B cell (primary cell): ENCODE data around the gene TSEN2. TPM values are rescaled to one million over a fixed set of nuclear protein-coding genes. Genes with fewer than 3 reads are reported as not detected.

ENCODE experiments used
- ATAC-seq: fragments of 200-7000 bp; cut with Tn5 transposase; one replicate; pipeline ENCODE4 v1.10.0; 2021; ENCODE audit warnings: low read depth, mild to moderate bottlenecking, moderate number of reproducible peaks, moderate library complexity
- CTCF ChIA-PET: fragments of 350-600 bp; sonication (Branson Sonifier 250); formaldehyde crosslinking; loops from one replicate; lab custom pipeline; 2021; ENCODE audit warnings: antibody characterized with exemption, inconsistent platforms; lab: Charles Lee
- POLR2A ChIA-PET: fragments of 350-600 bp; sonication (Branson Sonifier 250); formaldehyde crosslinking; loops from one replicate; lab custom pipeline; 2021; ENCODE audit warnings: antibody characterized with exemption; lab: Charles Lee
- DNase-seq: peaks from one replicate; pipeline ENCODE4 v3.0.0; 2013
- H2AFZ ChIP-seq: 2 replicates; pipeline ENCODE4 v1.6.1; 2012; ENCODE audit warnings: mild to moderate bottlenecking, low read depth, low read length; ENCODE audit not compliant: insufficient read depth, poor library complexity, severe bottlenecking
- H3K27ac ChIP-seq, 2 donors: 1 replicate in 1 of 2; 2 replicates in 1 of 2; pipeline ENCODE4 v1.5.1; 2012 to 2013; ENCODE audit warnings: low read length in 2 of 2, mild to moderate bottlenecking in 2 of 2, moderate library complexity in 1 of 2
- H3K27me3 ChIP-seq, 4 experiments: fragments of 200-600 bp in 1 of 4; sonication (generic) in 1 of 4; replicated peaks in 1 of 4; 1 replicate in 2 of 4; 2 replicates in 2 of 4; pipeline versions ENCODE4 v1.6.1 to v1.7.0; 2013 to 2016; ENCODE audit warnings: low read length in 3 of 4, mild to moderate bottlenecking in 2 of 4, mixed read lengths in 1 of 4, moderate library complexity in 1 of 4; ENCODE audit not compliant: insufficient read depth in 4 of 4, control insufficient read depth in 3 of 4; ENCODE audit errors: control extremely low read depth in 1 of 4
- H3K36me3 ChIP-seq, 2 experiments: replicated peaks in 1 of 2; 1 replicate in 1 of 2; 2 replicates in 1 of 2; pipeline versions ENCODE4 v1.6.1 to v1.7.1; 2013; ENCODE audit warnings: low read length in 1 of 2; ENCODE audit not compliant: insufficient read depth in 2 of 2, control insufficient read depth in 1 of 2; ENCODE audit errors: control extremely low read depth in 1 of 2, extremely low read depth in 1 of 2
- H3K4me1 ChIP-seq, 2 donors: fragments of 200-600 bp in 1 of 2; sonication (generic) in 1 of 2; 1 replicate in 1 of 2; 2 replicates in 1 of 2; pipeline versions ENCODE4 v1.5.1 to v1.6.1; 2013 to 2017; ENCODE audit warnings: low read length in 2 of 2; ENCODE audit not compliant: control insufficient read depth in 2 of 2, insufficient read depth in 2 of 2
- H3K4me2 ChIP-seq: replicated peaks from 2 replicates; pipeline ENCODE3; 2012; ENCODE audit warnings: mild to moderate bottlenecking, low read depth, low read length; ENCODE audit not compliant: poor library complexity, severe bottlenecking
- H3K4me3 ChIP-seq, 5 experiments: fragments of 200-600 bp in 1 of 5; sonication (generic) in 1 of 5; 1 replicate in 3 of 5; 2 replicates in 2 of 5; pipeline versions ENCODE4 v1.5.1 to v1.7.0; 2011 to 2016; ENCODE audit warnings: low read length in 4 of 5, mild to moderate bottlenecking in 4 of 5, low read depth in 2 of 5, control low read depth in 1 of 5, moderate library complexity in 1 of 5; ENCODE audit not compliant: insufficient read depth in 1 of 5; ENCODE audit errors: control extremely low read depth in 1 of 5, extremely low read depth in 1 of 5
- H3K79me2 ChIP-seq: fragments of 200-600 bp; sonication (generic); one replicate; pipeline ENCODE4 v1.6.0; 2016; ENCODE audit warnings: low read length; ENCODE audit not compliant: control insufficient read depth, insufficient read depth
- H3K9ac ChIP-seq: fragments of 200-600 bp; sonication (generic); 2 replicates; pipeline ENCODE4 v1.6.1; 2017; ENCODE audit warnings: mild to moderate bottlenecking, low read length, moderate library complexity
- H3K9me3 ChIP-seq, 3 donors: one replicate each; pipeline versions ENCODE4 v1.6.1 to v1.7.1; 2013; ENCODE audit warnings: low read length in 2 of 3; ENCODE audit not compliant: control insufficient read depth in 2 of 3, insufficient read depth in 1 of 3; ENCODE audit errors: control extremely low read depth in 1 of 3
- H4K20me1 ChIP-seq: 2 replicates; pipeline ENCODE4 v1.6.0; 2012; ENCODE audit warnings: mild to moderate bottlenecking, low read length; ENCODE audit not compliant: insufficient read depth, control insufficient read depth, poor library complexity, severe bottlenecking
- H3K27ac Mint-ChIP-seq: one replicate; pipeline ENCODE4 v1.8.0; 2021; ENCODE audit warnings: mixed read lengths
- H3K27me3 Mint-ChIP-seq: one replicate; pipeline ENCODE4 v1.8.0; 2021; ENCODE audit warnings: mixed read lengths
- H3K4me1 Mint-ChIP-seq: one replicate; pipeline ENCODE4 v1.8.0; 2021; ENCODE audit warnings: mixed read lengths
- H3K4me3 Mint-ChIP-seq: one replicate; pipeline ENCODE4 v1.8.0; 2021; ENCODE audit warnings: mixed read lengths
- H3K9me3 Mint-ChIP-seq: one replicate; pipeline ENCODE4 v1.8.0; 2022; ENCODE audit warnings: mixed read lengths; ENCODE audit not compliant: insufficient read depth
- EZH2 ChIP-seq: IDR thresholded peaks from 2 replicates; pipeline ENCODE4 v1.6.1; 2012; ENCODE audit warnings: borderline replicate concordance, low read depth, mild to moderate bottlenecking, moderate library complexity, low read length; ENCODE audit not compliant: insufficient read depth, poor library complexity, severe bottlenecking
- whole genome bisulfite sequencing: methylation state at CpG from one replicate; pipeline ENCODE4 v1.1.5; 2013; ENCODE audit warnings: missing lambda C conversion rate; ENCODE audit not compliant: insufficient coverage; 5-methylcytosine and 5-hydroxymethylcytosine counted together
- intact Hi-C: fragments of 100-400 bp; cut with micrococcal nuclease; formaldehyde crosslinking; loops from one replicate; pipeline ENCODE4 v1.10.0; 2022
- polyA plus RNA-seq: library from polyadenylated mRNA; depleted of rRNA; stranded (reverse); fragments of >200 nt; gene quantifications from 2 replicates; pipeline ENCODE4 v1.2.3, GENCODE V29; 2012
- total RNA-seq, 2 donors: library from RNA; stranded (reverse); fragments of 120-200 nt in 1 of 2; gene quantifications; 1 replicate in 1 of 2; 2 replicates in 1 of 2; pipeline versions ENCODE4 v1.2.3 to v1.2.4, GENCODE V29; 2013 to 2022
- TF ChIP-seq, protein P1 (sequence below): fragments of 200-600 bp; IDR thresholded peaks from one replicate; pipeline ENCODE4 v1.8.0; 2022; ENCODE audit warnings: antibody characterized with exemption, mild to moderate bottlenecking

TSEN2 gene
- total and polyA plus RNA-seq, 2 donors (not counting 1 experiment from before 2014, with no cell fraction given), result 13.4 to 17.6 TPM

DNA sequence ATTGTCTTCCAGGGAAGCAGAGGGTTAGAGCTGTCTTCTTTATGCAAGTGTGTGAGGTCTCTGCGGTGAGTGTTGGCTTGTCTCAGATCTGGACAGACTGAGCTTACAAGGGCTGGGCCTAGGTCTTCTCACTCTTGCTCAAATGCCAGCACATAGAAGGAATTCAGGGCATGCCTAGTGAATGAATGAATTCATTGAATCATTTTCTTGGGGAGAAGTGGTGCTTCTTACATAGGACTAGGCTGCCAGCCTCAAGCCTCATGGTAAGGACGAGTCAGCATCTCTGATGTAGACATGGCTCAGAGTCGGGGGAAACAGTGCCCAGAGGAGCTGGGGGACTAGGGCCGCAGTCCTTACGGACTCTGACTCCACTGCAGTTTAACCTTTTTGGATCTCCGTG lies 89.9 kb downstream of the TSEN2 start:
- H3K4me2 ChIP-seq, result no peak overlapping the region
- WGBS, result 99% methylated on average over 6 of the region's 6 CpGs

DNA sequence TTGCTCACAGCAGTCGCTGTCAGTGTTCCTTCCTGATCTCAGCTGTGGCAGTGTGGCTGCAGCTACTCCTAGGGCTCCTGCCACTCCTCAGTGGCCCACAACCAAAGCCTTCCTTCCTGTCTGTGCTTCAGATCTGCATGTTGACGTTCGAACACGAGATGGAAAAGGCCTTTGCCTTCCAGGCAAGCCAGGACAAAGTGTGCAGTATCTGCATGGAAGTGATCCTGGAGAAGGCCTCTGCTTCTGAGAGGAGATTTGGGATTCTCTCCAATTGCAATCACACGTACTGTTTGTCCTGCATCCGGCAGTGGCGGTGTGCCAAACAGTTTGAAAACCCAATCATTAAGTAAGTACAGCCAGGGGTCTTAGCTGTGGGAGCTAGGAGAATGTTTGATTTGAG lies 90.4 kb downstream of the TSEN2 start:
- POLR2A ChIA-PET, result no interaction called here
- DNase-seq (no peak), ATAC-seq (no peak)
- no peak overlapping the region for H3K4me3 Mint-ChIP-seq
- no peak overlapping the region for H3K9ac ChIP-seq
- no peak overlapping the region for H3K27ac ChIP-seq
- no peaks in the 10 kb centered on the region for H3K27me3 Mint-ChIP-seq
- H3K4me1 Mint-ChIP-seq, result peaks cover 5% of the 10 kb centered on the region
- TF ChIP-seq, protein P1, sequence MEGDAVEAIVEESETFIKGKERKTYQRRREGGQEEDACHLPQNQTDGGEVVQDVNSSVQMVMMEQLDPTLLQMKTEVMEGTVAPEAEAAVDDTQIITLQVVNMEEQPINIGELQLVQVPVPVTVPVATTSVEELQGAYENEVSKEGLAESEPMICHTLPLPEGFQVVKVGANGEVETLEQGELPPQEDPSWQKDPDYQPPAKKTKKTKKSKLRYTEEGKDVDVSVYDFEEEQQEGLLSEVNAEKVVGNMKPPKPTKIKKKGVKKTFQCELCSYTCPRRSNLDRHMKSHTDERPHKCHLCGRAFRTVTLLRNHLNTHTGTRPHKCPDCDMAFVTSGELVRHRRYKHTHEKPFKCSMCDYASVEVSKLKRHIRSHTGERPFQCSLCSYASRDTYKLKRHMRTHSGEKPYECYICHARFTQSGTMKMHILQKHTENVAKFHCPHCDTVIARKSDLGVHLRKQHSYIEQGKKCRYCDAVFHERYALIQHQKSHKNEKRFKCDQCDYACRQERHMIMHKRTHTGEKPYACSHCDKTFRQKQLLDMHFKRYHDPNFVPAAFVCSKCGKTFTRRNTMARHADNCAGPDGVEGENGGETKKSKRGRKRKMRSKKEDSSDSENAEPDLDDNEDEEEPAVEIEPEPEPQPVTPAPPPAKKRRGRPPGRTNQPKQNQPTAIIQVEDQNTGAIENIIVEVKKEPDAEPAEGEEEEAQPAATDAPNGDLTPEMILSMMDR, result no peak
- no peak for TF ChIP-seq EZH2
- H3K36me3 ChIP-seq, result peaks cover 30 to 84% of the 10 kb centered on the region in 2 experiments
- 85% methylated on average over 7 of the region's 7 CpGs for WGBS
- H3K27me3 ChIP-seq, result no peaks in the 10 kb centered on the region
- H3K9me3 ChIP-seq, result peaks cover 0 to 3% (median 0%) of the 10 kb centered on the region in 3 donors
- H3K9me3 Mint-ChIP-seq, result peaks cover 3% of the 10 kb centered on the region
- CTCF ChIA-PET, result interaction anchor here (0.6 kb wide), 1 partner anchor 14 kb away, joined by 3 read pairs; no protein-coding TSS in a partner anchor
- H3K4me2 ChIP-seq, result no peak overlapping the region
- intact Hi-C loops, result no loop called here
- peaks cover 3 to 6% of the 10 kb centered on the region in 2 donors for H3K4me1 ChIP-seq
- no peaks in the 10 kb centered on the region for H3K79me2 ChIP-seq
- H2AFZ ChIP-seq, result no peak overlapping the region
- H4K20me1 ChIP-seq, result no peaks in the 10 kb centered on the region
- H3K27ac Mint-ChIP-seq, result no peak overlapping the region
- H3K4me3 ChIP-seq, result no peak overlapping the region

More for the DNA sequence above, 89.9 kb downstream of the TSEN2 start:
- Mint-ChIP-seq H3K27me3 (no peaks in the 10 kb centered on the region), H3K27ac (no peak overlapping the region), H3K9me3 (peaks cover 3% of the 10 kb centered on the region), H3K4me1 (no peaks in the 10 kb centered on the region), H3K4me3 (no peak overlapping the region)
- DNase-seq (no peak), ATAC-seq (no peak)
- Histone ChIP-seq H3K27ac (no peak overlapping the region), H3K9me3 (peaks cover 0 to 3% (median 0%) of the 10 kb centered on the region in 3 donors), H2AFZ (no peak overlapping the region), H4K20me1 (no peaks in the 10 kb centered on the region), H3K79me2 (no peaks in the 10 kb centered on the region), H3K4me3 (no peak overlapping the region), H3K9ac (no peak overlapping the region), H3K27me3 (no peaks in the 10 kb centered on the region), H3K36me3 (peaks cover 30 to 84% of the 10 kb centered on the region in 2 experiments), H3K4me1 (peaks cover 0 to under 1% of the 10 kb centered on the region in 2 donors)
- ChIA-PET POLR2A (no interaction called here), CTCF (no interaction called here)
- intact Hi-C loops, result no loop called here
- no peak for TF ChIP-seq EZH2
- TF ChIP-seq, protein P1, result no peak
